ENCODE data around the gene BIN2.
"Not testable (repeated sequence)": the region's sequence is repeated elsewhere in the genome, so short reads cannot be mapped to it uniquely, and the experiment has no call there.

BIN2 gene

DNA sequence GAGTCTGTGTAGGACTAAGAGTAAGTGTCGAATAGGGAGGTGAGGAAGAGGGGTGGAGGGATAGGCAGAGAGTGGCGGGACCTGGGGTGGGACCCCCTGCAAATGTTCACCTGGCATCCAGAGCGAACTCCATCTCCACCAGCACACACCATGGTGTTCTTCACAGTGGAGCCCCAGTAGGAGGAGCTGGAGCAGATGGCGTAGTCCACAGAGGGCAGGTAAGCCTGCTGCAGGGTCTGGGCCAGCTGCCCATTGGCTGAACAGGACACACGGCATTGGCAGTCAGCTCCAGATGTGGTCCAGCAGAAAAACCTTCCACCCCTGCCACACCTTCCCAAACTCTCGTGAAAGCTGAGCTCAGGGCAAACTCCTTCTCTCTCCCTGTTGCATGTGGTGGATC lies 15.8 kb upstream of the BIN2 start:
- TF ChIP-seq CTCF (IDR thresholded peaks at IDR 0.05; ENCODE audit: extremely low read depth, insufficient read depth, missing control alignments), result no peak
- in situ Hi-C loops (cut with MboI; ENCODE audit: low pct_unique_long_range_greater_than_20kb, low sequenced_read_pairs, unreplicated experiment), result loop anchor here (25.0 kb wide), 3 partner anchors 277 to 827 kb away; partner anchors contain the start of gene DIP2B
- no peak for DNase-seq (ENCODE audit: low spot score)

DNA sequence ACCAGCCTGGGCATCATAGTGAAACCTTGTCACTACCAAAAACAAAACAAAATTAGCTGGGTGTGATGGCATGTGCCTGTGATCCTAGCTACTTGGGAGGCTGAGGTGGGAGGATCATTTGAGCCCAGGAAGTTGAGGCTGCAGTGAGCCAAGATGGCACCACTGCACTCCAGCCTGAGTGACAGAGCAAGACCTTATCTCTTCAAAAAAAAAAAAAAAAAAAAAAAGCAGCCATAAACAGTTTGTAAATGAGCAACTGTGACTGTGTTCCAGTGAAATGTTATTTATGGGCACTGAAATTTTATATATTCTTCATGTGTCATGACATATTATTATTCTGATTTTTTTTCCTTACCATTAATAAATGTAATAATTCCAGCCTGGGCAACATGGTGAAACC lies 13.4 kb upstream of the BIN2 start:
- in situ Hi-C loops (cut with MboI; ENCODE audit: low pct_unique_long_range_greater_than_20kb, low sequenced_read_pairs, unreplicated experiment), result loop anchor here (25.0 kb wide), 3 partner anchors 275 to 825 kb away; partner anchors contain the start of gene DIP2B
- not testable (repeated sequence) for DNase-seq (ENCODE audit: low spot score)

DNA sequence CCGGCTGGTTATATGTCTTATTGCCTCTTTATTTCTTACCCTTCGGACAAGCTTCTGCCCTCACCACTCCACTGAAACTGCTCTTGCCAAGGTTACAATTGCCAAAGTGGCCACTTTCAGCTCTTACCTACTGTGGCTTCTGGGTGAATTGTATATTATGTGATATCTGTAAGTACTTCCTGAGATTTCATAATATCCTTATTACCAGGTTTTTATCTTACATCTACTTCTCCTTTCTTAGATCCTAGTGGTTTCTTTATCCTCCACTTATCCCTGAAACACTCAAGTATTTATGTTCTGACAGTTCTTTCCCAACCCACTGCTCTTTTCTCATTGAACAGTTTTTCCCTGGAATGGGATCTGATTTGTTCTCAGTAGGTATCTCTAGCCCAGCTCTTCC lies 12.0 kb upstream of the BIN2 start:
- DNase-seq (ENCODE audit: low spot score), result no peak
- in situ Hi-C loops (cut with MboI; ENCODE audit: low pct_unique_long_range_greater_than_20kb, low sequenced_read_pairs, unreplicated experiment), result loop anchor here (25.0 kb wide), 3 partner anchors 274 to 824 kb away; partner anchors contain the start of gene DIP2B
- TF ChIP-seq CTCF (IDR thresholded peaks at IDR 0.05; ENCODE audit: extremely low read depth, insufficient read depth, missing control alignments), result no peak

DNA sequence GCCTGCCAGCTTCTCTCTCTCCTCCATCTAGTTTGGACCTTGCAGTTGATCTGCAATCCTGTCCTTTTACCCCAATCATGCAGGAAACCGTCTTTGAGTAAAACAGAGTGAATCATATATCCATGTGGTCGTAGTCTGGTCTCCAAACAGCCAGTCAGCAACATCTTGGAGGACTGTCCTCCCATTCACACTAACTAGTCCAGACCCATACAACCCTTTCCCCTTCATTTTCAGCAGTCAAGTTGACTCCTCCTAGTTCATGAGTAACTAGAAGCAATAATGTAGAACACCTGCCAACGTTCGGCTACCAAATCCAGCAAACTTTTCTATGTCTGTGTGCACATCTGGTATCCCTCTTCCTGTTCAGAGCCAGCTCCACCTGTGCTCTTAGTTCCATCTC lies 10.8 kb upstream of the BIN2 start:
- TF ChIP-seq CTCF (IDR thresholded peaks at IDR 0.05; ENCODE audit: extremely low read depth, insufficient read depth, missing control alignments), result no peak
- in situ Hi-C loops (cut with MboI; ENCODE audit: low pct_unique_long_range_greater_than_20kb, low sequenced_read_pairs, unreplicated experiment), result loop anchor here (25.0 kb wide), 3 partner anchors 272 to 822 kb away; partner anchors contain the start of gene DIP2B
- no peak for DNase-seq (ENCODE audit: low spot score)

GRCh38 chr12:51333536-51333935 lies 9.6 kb upstream of the BIN2 start:
- in situ Hi-C loops (cut with MboI; ENCODE audit: low pct_unique_long_range_greater_than_20kb, low sequenced_read_pairs, unreplicated experiment), result loop anchor here (25.0 kb wide), 3 partner anchors 271 to 821 kb away; partner anchors contain the start of gene DIP2B
- TF ChIP-seq CTCF (IDR thresholded peaks at IDR 0.05; ENCODE audit: extremely low read depth, insufficient read depth, missing control alignments), result no peak
- DNase-seq (ENCODE audit: low spot score), result no peak

GRCh38 chr12:51330186-51330585 lies 6.2 kb upstream of the BIN2 start:
- in situ Hi-C loops (cut with MboI; ENCODE audit: low pct_unique_long_range_greater_than_20kb, low sequenced_read_pairs, unreplicated experiment), result loop anchor here (25.0 kb wide), 3 partner anchors 268 to 818 kb away; partner anchors contain the start of gene DIP2B
- DNase-seq (ENCODE audit: low spot score), result no peak
- no peak for TF ChIP-seq CTCF (IDR thresholded peaks at IDR 0.05; ENCODE audit: extremely low read depth, insufficient read depth, missing control alignments)

DNA sequence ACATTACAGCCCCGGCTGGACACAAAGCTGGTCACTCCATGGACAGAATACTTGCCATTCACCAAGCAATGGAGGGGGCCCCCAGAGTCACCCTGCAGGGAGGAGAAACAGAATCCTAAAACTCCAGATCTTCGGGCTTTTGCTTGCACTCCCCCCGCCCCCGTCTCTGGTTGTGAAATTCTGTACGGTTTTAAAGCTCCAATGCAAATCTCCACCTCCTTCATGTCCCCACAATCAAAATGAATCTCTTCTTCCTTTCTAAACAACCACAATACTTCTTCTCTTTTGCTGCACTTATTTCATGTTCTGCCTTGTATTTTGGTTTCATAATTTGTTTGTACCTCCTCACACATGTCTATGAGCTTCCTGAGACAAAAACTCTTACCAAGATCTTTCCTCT lies 5.8 kb upstream of the BIN2 start:
- in situ Hi-C loops (cut with MboI; ENCODE audit: low pct_unique_long_range_greater_than_20kb, low sequenced_read_pairs, unreplicated experiment), result loop anchor here (25.0 kb wide), 3 partner anchors 267 to 817 kb away; partner anchors contain the start of gene DIP2B
- TF ChIP-seq CTCF (IDR thresholded peaks at IDR 0.05; ENCODE audit: extremely low read depth, insufficient read depth, missing control alignments), result no peak
- DNase-seq (ENCODE audit: low spot score), result no peak
